COR-L47 (cell line): ENCODE measurements around the gene KIF5A.
A peak's percentile ranks its signal among the peaks of the same experiment; 100 is the strongest.

ENCODE experiments used
- DNase-seq: peaks from one replicate; lab custom pipeline; 2025; lab: John Stamatoyannopoulos, UW

The KIF5A gene

DNA sequence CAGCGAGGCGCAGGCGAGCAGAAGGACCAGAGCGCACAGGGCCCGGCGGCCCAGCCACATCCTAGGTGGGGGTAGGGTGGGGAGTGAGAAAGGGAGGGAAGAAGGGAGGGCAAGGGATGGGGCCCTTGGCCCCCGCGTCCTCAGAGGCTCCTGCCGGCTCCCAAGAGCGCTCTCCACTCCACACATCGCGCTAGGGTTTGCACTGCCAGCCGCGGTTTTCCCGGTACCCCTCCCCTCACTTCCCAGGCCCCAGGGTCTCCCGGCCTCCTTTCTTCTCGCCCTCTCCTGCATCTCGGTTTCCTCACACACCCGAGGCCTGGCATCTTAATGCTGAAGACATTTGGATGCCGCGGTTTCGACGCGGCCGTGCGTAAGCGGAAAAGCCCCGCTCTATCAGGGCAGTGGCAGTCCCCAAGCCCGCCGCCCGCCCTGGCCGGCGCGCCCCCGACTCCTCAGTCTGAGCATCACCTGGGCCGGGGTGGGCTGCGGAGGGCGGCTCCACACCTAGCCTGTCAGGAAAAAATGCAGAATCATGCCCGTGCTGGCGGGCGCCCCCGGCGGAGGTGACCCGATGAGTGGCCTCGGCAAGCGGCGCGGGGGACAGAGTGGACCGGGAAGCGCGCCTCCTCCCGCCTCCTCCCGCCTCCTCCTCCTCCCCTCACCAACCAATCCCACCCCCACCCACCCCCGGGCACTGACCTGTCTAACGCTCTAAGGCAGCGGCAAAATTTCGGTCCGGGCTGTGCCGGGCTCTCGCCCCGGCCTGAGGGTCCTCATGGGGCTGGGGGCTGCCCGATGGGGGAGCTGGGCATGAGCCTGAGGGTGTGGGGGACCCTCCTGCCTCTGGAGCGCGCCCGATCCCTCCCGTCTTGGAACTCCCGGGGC, 82.5 kb downstream of the KIF5A start:
- DNase-seq: peak; percentile 44

DNA sequence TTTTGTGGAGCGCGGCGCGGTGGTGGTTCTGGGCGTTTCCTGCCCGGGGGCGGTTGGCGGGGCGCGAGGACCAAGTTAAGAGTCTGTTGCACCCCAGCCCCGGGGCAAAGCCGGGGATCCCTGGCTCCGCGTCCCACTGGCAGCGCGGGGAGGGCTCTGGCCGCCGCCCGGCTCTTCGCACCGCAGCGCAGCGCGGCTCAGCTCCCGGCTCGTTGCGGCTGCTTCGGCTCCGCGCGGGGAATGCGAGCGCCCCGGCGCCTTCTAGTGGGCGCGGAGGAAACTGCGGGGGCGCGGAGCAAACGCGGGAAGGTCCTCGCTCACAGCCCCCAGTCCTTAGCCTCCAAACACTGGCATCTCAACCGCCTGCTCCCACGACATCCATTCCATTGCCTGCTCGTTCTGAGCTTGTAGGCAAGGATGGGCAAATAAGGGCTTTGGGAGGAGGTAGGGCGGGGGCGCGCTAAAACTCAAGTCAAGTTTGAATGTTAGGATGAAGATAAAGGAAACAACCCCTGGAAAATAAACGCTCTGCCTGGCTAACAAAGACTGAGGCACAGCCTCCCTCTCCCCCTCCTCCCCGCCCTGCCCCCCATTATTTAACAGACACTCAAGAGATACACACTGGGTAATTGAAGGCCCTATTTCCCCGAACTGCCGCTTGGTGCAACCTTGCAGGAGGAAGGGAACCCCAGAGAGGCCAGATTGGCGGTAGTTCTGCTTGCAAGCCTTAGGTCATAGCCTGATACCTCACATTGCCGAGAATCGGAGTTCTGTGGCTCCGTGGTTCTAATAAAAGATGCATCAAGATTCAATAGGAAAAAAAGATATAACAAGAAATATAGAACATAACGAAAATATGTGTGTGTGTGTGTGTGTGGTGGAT, 83.4 kb downstream of the KIF5A start, which contains the start of gene B4GALNT1:
B4GALNT1 (minus strand) TSS at position 244 of the 883 bp plus-strand sequence. CDS start 1,069 bp downstream, outside the sequence.
- peak; percentile 74 for DNase-seq
